Fibroblast of villous mesenchyme (primary cell): ENCODE measurements around the gene CNTN4. TPM values are rescaled to one million over a fixed set of nuclear protein-coding genes. Genes with fewer than 3 reads are reported as not detected.

Source experiments
- DNase-seq: peaks from one replicate; pipeline ENCODE4 v3.0.0-alpha.2; 2010; ENCODE audit warnings: low read depth
- H3K4me3 ChIP-seq: 2 replicates; pipeline ENCODE4 v1.5.1; 2011; ENCODE audit warnings: low read depth, mild to moderate bottlenecking, low read length
- CTCF ChIP-seq: IDR thresholded peaks from 2 replicates; pipeline ENCODE4 v1.5.1; 2012; ENCODE audit warnings: low read depth, mild to moderate bottlenecking, low read length; ENCODE audit not compliant: insufficient read depth
- total RNA-seq: library from RNA; depleted of rRNA; stranded (reverse); fragments of >200 nt; gene quantifications from 2 replicates; pipeline ENCODE4 v1.2.3, GENCODE V29; 2012

The CNTN4 gene
- total RNA-seq, 1 donor: 6.9 TPM

GRCh38 chr3:2166552-2166951, 67.9 kb downstream of the CNTN4 start:
- no peak overlapping the region for H3K4me3 ChIP-seq
- peak; percentile 14 for TF ChIP-seq CTCF
- peak; percentile 3 for DNase-seq

- no peak for TF ChIP-seq CTCF
- no peak for DNase-seq
- no peak overlapping the region for H3K4me3 ChIP-seq
Observed at GRCh38 chr3:2172561-2173171, 74.0 kb downstream of the CNTN4 start.

- no peak for TF ChIP-seq CTCF
- no peak overlapping the region for H3K4me3 ChIP-seq
- DNase-seq: no peak
Observed at GRCh38 chr3:2180634-2181033, 82.0 kb downstream of the CNTN4 start.

- H3K4me3 ChIP-seq: no peak overlapping the region
- no peak for DNase-seq
- no peak for TF ChIP-seq CTCF
Observed at GRCh38 chr3:2198776-2199279, 100.2 kb downstream of the CNTN4 start.

GRCh38 chr3:2204054-2204453, 105.4 kb downstream of the CNTN4 start:
- DNase-seq: no peak
- no peak for TF ChIP-seq CTCF
- H3K4me3 ChIP-seq: no peak overlapping the region

- DNase-seq: no peak
- TF ChIP-seq CTCF: no peak
- H3K4me3 ChIP-seq: no peak overlapping the region
Observed at GRCh38 chr3:2205692-2206091, 107.0 kb downstream of the CNTN4 start.

GRCh38 chr3:2206536-2206935, 107.9 kb downstream of the CNTN4 start:
- no peak overlapping the region for H3K4me3 ChIP-seq
- no peak for TF ChIP-seq CTCF
- no peak for DNase-seq
